ENCODE data around the gene KCNH3. TPM values are rescaled to one million over a fixed set of nuclear protein-coding genes. Genes with fewer than 3 reads are reported as not detected.

KCNH3 gene
- total RNA-seq, 1 donor from 2014 or later: not detected

DNA sequence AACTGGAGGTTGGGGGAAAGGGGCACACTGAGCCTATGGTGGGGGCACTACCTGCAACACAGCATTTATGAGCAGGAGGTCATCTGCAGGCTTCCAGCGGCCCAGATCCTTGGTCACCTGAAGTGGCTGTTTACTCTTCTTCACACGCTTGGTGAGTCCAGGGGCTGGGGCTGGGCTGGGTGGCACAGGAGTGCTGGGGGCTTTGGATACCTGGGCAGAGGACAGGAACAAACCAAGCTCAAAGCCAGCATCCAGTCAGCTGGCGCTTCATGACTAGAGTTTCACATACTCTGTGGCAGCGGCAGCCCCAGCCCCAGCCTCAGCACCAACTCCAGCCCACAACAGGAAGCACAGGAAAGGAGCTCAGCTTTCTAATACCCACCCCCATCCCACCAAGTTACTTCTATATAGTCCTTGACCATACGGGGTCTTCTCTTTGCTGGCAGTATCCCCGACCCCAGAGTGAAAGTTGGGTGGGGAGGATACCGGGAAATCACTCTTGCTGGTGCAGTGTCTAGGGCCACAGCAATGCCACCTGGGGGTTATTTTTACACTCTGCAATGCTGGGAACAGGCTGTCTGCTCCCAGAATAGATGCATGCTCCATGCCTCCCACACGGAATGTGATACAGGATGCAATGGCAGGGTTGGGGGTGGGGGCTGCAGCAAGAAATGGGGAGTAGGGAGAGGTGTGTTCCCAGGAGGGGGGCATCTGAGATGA, 26.0 kb downstream of the KCNH3 start:
- Histone ChIP-seq H3K9ac (no peak overlapping the region), H3K36me3 (no peaks in the 10 kb centered on the region), H3K4me3 (no peak overlapping the region), H3K79me2 (ENCODE audit: low read depth) (peaks cover 40% of the 10 kb centered on the region), H4K20me1 (ENCODE audit: low read depth) (no peaks in the 10 kb centered on the region), H3K9me3 (ENCODE audit: low read depth) (no peaks in the 10 kb centered on the region), H3K4me1 (peaks cover 10% of the 10 kb centered on the region), H3K27me3 (no peaks in the 10 kb centered on the region), H3F3A (ENCODE audit: low read depth) (no peaks in the 10 kb centered on the region), H3K4me2 (no peak overlapping the region), H3K27ac (no peak overlapping the region), H2AFZ (replicated peaks) (no peak overlapping the region)
- peaks cover 13% of the 10 kb centered on the region for H3K4me1 Mint-ChIP-seq
- peaks cover 10% of the 10 kb centered on the region for H3K27me3 Mint-ChIP-seq (ENCODE audit: insufficient read depth, low read depth)
- no peaks in the 10 kb centered on the region for H3K9me3 Mint-ChIP-seq
- peaks cover 15% of the 10 kb centered on the region for H3K36me3 Mint-ChIP-seq
- TF ChIP-seq EZH2phosphoT487 (IDR thresholded peaks at IDR 0.05): no peak
- no peak for TF ChIP-seq EZH2 (IDR thresholded peaks at IDR 0.05)
- TF ChIP-seq, protein P1, sequence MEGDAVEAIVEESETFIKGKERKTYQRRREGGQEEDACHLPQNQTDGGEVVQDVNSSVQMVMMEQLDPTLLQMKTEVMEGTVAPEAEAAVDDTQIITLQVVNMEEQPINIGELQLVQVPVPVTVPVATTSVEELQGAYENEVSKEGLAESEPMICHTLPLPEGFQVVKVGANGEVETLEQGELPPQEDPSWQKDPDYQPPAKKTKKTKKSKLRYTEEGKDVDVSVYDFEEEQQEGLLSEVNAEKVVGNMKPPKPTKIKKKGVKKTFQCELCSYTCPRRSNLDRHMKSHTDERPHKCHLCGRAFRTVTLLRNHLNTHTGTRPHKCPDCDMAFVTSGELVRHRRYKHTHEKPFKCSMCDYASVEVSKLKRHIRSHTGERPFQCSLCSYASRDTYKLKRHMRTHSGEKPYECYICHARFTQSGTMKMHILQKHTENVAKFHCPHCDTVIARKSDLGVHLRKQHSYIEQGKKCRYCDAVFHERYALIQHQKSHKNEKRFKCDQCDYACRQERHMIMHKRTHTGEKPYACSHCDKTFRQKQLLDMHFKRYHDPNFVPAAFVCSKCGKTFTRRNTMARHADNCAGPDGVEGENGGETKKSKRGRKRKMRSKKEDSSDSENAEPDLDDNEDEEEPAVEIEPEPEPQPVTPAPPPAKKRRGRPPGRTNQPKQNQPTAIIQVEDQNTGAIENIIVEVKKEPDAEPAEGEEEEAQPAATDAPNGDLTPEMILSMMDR (IDR thresholded peaks at IDR 0.05): no peak
- no peak for DNase-seq (ENCODE audit: low spot score)
- no peak overlapping the region for H3K27ac Mint-ChIP-seq
- peak overlapping the region; percentile 18 for H3K4me3 Mint-ChIP-seq

DNA sequence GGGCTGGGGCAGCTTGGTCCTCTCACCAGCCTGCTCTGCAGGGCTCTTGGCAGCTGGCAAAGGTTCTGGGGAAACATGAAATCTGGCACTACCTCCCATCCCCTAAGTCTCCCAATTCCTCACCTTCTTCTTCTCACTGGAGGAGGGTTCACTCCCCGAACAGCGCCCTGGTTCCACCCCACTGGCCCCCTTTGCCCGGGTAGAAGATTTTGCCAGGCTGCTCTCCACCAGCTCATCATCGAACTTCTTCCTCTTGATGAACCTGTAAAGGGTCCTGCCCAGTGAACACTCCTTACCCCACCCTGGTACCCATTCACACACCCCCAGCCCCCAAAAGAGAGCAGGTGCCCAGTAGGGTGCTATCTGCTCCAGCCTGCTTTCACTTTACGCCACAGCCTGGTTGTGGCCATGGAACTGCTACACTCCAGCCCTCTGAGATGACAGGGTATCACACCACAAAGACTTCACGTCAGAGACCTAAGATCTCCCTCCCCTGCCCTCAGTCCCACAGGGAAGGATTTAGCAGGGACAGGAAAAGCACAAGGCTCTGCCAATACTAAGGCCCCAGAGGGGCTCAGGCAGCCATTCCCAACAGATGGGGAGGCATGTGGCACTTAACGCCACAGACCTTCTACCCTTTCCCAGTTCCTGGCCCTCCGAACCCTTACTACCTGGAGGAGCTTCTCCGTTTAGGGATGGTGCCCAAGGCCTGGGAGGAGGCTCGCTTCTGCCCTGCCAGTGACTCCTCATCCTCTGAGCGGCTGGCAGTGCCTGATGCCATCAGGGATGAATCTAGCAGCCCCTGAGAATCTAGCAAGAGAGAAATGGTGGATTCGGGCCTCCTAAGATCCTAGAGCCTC, 26.8 kb downstream of the KCNH3 start:
- H3K4me1 Mint-ChIP-seq: peaks cover 13% of the 10 kb centered on the region
- peak overlapping the region; percentile 18 for H3K4me3 Mint-ChIP-seq

DNA sequence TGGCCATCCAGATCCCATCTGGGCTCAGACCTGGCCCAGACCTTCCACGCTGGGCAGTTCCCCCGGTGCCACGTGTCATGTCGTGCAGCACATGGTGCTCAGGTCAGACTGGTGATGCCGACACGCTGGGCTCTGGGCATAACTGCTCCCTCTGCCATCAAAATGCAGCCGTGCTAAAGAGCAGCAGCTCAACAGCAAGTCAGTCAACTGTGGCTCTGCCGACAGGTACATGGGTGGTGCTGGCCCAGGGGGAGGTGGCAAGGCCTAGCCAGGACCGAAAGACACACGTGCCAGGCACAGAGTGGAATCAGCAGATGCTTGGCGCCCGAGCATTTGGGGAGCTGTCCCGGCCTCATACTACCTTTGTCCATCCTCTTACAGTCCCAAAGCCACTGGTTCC, 27.5 kb downstream of the KCNH3 start:
- H3F3A ChIP-seq (ENCODE audit: low read depth): no peaks in the 10 kb centered on the region
- H2AFZ ChIP-seq (replicated peaks): no peak overlapping the region
- H3K9ac ChIP-seq: peak overlapping the region; percentile 88
- H3K4me2 ChIP-seq: peak overlapping the region; percentile 97
- TF ChIP-seq, protein P1 (IDR thresholded peaks at IDR 0.05): no peak
- TF ChIP-seq EZH2 (IDR thresholded peaks at IDR 0.05): no peak
- TF ChIP-seq EZH2phosphoT487 (IDR thresholded peaks at IDR 0.05): no peak
- no peaks in the 10 kb centered on the region for H3K36me3 ChIP-seq
- peaks cover 52% of the 10 kb centered on the region for H3K79me2 ChIP-seq (ENCODE audit: low read depth)
- H3K27ac Mint-ChIP-seq: no peak overlapping the region
- peaks cover 10% of the 10 kb centered on the region for H3K27me3 Mint-ChIP-seq (ENCODE audit: insufficient read depth, low read depth)
- peaks cover 15% of the 10 kb centered on the region for H3K36me3 Mint-ChIP-seq
- H3K4me3 ChIP-seq: peak overlapping the region; percentile 70
- H3K4me1 ChIP-seq: peaks cover 10% of the 10 kb centered on the region
- no peak overlapping the region for H3K27ac ChIP-seq
- H3K4me3 Mint-ChIP-seq: peak overlapping the region; percentile 13
- no peaks in the 10 kb centered on the region for H3K9me3 Mint-ChIP-seq
- no peaks in the 10 kb centered on the region for H3K27me3 ChIP-seq
- no peak for DNase-seq (ENCODE audit: low spot score)
- no peaks in the 10 kb centered on the region for H4K20me1 ChIP-seq (ENCODE audit: low read depth)
- H3K9me3 ChIP-seq (ENCODE audit: low read depth): no peaks in the 10 kb centered on the region
- peaks cover 13% of the 10 kb centered on the region for H3K4me1 Mint-ChIP-seq

More for the DNA sequence above, 26.8 kb downstream of the KCNH3 start:
- Histone ChIP-seq H3K79me2 (ENCODE audit: low read depth) (peaks cover 48% of the 10 kb centered on the region), H3K4me1 (peaks cover 10% of the 10 kb centered on the region), H3K27ac (no peak overlapping the region), H4K20me1 (ENCODE audit: low read depth) (no peaks in the 10 kb centered on the region), H3F3A (ENCODE audit: low read depth) (no peaks in the 10 kb centered on the region), H3K4me3 (no peak overlapping the region), H3K4me2 (no peak overlapping the region), H2AFZ (replicated peaks) (no peak overlapping the region), H3K9ac (no peak overlapping the region), H3K9me3 (ENCODE audit: low read depth) (no peaks in the 10 kb centered on the region), H3K36me3 (no peaks in the 10 kb centered on the region), H3K27me3 (no peaks in the 10 kb centered on the region)
- no peak for DNase-seq (ENCODE audit: low spot score)
- no peak for TF ChIP-seq EZH2 (IDR thresholded peaks at IDR 0.05)
- TF ChIP-seq, protein P1 (IDR thresholded peaks at IDR 0.05): no peak
- no peak for TF ChIP-seq EZH2phosphoT487 (IDR thresholded peaks at IDR 0.05)
- H3K9me3 Mint-ChIP-seq: no peaks in the 10 kb centered on the region
- H3K27me3 Mint-ChIP-seq (ENCODE audit: insufficient read depth, low read depth): peaks cover 10% of the 10 kb centered on the region
- H3K27ac Mint-ChIP-seq: no peak overlapping the region
- H3K36me3 Mint-ChIP-seq: peaks cover 16% of the 10 kb centered on the region

Measured in neural progenitor cell (in vitro differentiated cells).